Choroid plexus epithelial cell (primary cell): ENCODE results near the gene EFHD1.

Experiments
- DNase-seq: peaks from one replicate; pipeline ENCODE4 v3.0.0-alpha.2; 2010; ENCODE audit warnings: low read depth
- H3K4me3 ChIP-seq: 2 replicates; pipeline ENCODE4 v1.5.1; 2011; ENCODE audit warnings: low read depth, mild to moderate bottlenecking, control low read depth, low read length, moderate library complexity
- TF ChIP-seq, protein P1 (sequence below): conservative IDR thresholded peaks from 2 replicates; pipeline ENCODE4 v1.5.1; 2011; ENCODE audit warnings: low read depth, mild to moderate bottlenecking, control low read depth, inconsistent platforms, low read length, moderate library complexity

EFHD1 gene

DNA sequence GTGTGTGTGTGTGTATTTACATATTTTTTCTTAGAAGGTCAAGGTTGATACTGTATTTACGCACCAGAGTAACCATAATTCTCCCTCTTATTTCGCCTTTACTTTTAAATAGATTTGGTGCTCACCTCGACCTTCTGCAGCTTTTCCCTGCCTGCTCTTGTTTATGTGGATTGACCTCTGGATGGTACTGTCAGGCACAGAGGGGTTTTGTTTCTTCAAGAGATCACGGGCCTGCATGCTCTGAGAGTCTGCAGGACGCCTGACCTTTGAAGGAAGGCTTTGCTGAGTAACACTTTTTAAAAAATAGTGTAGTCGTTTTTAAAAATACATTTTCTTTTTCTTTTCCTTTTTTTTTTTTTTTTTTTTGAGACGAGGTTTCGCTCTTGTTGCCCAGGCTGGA is 18.1 kb upstream of the EFHD1 start:
- TF ChIP-seq, protein P1, sequence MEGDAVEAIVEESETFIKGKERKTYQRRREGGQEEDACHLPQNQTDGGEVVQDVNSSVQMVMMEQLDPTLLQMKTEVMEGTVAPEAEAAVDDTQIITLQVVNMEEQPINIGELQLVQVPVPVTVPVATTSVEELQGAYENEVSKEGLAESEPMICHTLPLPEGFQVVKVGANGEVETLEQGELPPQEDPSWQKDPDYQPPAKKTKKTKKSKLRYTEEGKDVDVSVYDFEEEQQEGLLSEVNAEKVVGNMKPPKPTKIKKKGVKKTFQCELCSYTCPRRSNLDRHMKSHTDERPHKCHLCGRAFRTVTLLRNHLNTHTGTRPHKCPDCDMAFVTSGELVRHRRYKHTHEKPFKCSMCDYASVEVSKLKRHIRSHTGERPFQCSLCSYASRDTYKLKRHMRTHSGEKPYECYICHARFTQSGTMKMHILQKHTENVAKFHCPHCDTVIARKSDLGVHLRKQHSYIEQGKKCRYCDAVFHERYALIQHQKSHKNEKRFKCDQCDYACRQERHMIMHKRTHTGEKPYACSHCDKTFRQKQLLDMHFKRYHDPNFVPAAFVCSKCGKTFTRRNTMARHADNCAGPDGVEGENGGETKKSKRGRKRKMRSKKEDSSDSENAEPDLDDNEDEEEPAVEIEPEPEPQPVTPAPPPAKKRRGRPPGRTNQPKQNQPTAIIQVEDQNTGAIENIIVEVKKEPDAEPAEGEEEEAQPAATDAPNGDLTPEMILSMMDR: no peak
- H3K4me3 ChIP-seq: no peak overlapping the region
- peak; percentile 36 for DNase-seq

DNA sequence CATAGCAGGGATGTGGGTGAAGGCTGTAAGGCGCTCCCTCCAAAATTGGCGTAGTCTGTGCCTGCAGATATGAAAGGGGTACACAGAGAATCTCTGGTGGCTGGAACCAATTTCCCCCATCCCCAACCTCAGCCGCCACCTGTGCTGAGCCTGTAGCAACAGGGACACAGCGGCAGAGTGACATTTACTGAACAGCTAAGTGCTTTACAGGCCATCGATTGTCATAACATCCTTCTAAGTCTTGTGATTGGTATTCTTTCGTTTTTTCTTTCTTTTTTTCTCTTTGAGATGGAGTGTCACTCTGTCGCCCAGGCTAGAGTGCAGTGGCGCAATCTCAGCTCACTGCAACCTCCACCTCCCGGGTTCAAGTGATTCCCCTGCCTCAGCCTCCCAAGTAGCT is 12.2 kb upstream of the EFHD1 start:
- TF ChIP-seq, protein P1: no peak
- no peak overlapping the region for H3K4me3 ChIP-seq
- no peak for DNase-seq

DNA sequence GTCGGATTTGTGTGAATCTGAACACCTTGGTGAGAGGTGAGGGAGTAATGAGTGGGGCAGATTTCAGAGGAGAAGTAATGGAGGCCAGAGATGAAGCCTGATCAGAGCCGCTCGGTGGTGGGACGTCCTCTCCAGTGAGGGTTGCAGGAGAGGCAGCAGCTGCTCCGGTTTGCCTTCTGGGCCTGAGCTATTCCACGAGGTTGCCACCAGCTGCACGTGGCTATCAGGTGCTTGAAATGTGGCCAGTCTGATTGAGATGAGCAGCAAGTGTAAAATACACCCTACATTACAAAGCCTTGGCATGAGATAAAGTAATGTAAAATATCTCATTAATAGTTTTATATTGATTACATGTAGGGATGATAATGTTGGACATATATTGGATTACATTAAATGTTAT is 10.8 kb upstream of the EFHD1 start:
- TF ChIP-seq, protein P1: no peak
- H3K4me3 ChIP-seq: no peak overlapping the region
- DNase-seq: no peak

DNA sequence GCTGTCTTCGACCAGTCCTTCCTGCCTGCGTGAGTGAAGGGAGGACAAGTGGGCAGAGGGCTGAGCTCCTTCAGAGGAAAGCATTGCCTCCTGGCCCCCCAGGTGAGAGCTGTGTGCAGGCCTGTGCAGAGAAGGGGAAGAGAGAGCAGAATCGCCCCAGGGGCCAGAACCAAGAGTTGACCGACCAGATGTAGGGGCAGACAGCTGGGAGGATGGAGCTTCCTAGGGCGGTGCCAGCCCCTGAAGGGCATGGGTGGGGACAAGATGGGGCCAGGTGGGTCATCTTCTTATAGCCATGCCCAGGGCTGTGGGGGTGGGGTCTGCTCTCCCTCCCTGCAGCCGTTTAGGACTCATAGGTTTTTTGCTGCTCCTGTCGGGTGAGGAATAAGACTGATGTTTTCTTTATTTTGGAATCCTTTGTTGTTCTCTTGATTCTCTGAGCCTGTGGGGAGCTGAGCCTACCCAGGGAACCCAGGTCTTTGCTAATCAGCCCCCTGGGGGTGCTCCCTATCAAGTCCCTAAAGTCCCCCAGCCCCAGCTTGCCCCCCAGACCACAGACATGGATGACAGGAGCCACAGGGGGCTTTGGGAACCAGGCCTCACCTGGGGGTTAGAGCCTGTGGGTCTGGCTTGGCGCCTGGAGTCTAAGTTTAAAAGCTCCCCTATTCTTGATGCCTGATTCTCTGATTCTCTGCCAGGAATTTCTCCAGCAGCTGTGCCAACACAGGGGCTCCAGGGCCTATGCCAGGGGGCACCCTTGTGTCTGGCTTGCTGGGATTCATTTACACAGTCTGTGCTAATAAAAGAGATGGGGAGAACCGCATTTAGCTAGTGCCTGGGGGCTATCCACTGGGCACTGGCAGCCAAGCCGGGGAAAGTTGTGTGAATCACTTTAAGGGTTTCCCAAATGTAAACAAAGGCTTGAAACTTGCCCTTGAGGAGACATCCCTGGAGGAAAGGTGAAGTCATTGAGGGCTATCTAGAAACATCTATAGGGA is 9.3 kb upstream of the EFHD1 start:
- DNase-seq: no peak
- no peak overlapping the region for H3K4me3 ChIP-seq
- TF ChIP-seq, protein P1: no peak

DNA sequence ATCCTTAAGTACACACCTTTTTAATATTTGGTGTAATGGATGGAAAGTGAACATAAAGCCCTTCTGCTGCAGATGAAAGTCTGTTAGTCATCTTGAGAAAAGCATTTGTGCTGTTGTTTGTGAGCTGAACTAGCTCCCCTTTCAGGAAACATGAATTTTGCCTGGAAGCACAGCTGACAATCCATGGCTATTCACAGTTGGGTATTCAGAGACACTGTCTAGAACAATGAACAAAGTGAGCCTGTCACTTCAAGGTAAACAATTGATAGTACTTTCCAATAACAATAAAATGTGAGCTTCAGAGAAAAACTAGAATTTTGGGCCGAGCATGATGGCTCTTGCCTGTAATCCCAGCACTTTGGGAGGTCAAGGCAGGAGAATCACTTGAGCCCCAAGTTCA is 6.8 kb upstream of the EFHD1 start:
- no peak overlapping the region for H3K4me3 ChIP-seq
- TF ChIP-seq, protein P1: no peak
- DNase-seq: no peak

DNA sequence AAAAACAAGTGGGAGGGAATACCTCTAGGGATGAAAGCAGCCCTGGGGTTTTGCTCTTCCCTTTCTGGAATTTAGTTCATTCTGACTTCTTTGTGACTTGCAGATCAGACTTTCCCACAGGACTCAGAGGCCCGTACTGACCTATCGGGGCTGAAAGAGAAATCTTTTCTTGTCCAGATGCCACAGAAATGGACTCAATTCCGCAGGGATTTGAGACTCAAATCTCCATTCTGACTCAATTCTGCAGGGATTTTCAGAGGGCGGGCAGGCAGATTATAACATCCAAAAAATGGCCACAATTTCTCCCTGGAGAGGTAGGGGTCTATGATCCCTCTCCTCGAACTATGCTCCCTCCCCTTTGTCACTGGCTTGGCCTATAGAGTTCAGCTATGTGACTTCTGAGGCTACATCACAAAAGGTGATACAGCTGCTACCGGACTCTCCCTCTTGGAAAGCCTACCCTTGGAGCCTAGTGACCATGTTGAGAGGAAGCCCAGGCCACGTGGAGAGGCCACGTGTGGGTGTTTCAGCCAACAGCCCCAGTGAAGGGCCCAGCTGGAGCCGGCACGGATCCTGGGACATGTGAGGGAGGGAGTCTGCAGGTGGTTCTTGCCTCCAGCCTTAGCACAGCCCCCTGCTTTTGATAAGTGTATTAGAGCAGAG is 4.8 kb upstream of the EFHD1 start:
- DNase-seq: no peak
- TF ChIP-seq, protein P1: no peak
- no peak overlapping the region for H3K4me3 ChIP-seq

DNA sequence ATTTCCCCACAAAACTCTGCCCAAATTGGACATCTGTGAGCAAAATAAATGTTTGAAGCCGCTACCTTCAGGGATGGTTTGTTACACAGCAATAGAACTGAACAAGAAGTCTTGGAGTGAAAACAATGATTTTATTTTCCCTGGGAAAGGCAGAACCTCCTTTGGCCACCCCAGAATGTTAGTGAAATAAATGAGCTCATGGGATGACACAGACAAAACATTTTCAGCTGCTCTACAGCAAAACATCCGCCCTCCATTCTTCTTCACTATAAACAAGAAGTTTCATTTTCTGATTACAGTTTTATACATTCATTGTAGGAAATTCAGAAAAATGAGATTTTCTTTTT is 4.3 kb upstream of the EFHD1 start:
- H3K4me3 ChIP-seq: no peak overlapping the region
- TF ChIP-seq, protein P1: no peak

More for the DNA sequence above, 4.3 kb upstream of the EFHD1 start:
- DNase-seq: no peak
